Measurements from ENCODE around the gene SYTL3. TPM values are rescaled to one million over a fixed set of nuclear protein-coding genes. Genes with fewer than 3 reads are reported as not detected.
A peak's percentile ranks its signal among the peaks of the same experiment; 100 is the strongest.
"Not testable (repeated sequence)": the region's sequence is repeated elsewhere in the genome, so short reads cannot be mapped to it uniquely, and the experiment has no call there.

Gene SYTL3
- total RNA-seq, 1 experiment from 2014 or later = 7.7 TPM

DNA sequence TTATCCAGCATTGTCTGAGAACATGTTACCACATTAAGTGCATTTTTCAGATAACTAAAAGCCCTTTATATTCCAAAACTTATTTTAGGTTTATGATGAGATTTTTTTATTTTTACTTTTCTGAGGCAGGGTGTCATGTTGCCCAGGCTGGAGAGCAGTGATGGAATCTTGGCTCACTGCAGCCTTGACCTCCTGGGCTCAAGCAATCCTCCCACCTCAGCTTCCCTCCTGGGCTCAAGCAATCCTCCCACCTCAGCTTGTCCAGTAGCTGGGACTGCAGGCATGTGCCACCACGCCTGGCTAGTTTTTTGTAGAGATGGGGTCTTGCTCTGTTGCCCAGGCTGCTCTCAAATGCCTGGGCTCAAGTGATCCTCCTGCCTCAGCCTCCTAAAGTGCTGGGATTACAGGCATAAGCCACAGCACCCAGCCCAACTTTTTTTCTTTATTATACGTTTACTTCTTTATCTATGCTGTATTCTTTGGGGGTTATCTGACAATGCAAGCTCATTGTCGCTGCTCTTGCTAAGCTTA is 11.5 kb upstream of the SYTL3 start:
- DNase-seq (ENCODE audit: low read depth) = no peak

DNA sequence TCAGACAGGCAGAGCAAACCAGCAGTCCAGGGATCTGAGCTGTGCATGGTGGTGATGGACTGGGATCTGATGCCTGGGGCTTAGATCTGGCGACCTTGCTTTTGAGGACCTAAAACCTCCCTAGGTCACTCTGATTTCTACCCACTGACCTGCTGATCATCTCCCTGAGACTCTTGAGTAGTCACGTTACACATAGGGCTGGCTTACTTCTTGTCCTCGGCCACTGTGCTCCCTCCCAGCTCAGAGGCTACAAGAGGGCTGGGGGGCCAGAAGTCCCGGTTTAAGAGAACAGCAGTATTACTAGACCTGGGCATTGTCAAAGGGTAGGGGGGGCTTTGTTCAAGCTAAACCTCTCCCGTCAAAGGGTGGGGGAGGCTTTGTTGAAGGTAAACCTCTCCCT is 10.8 kb upstream of the SYTL3 start:
- DNase-seq (ENCODE audit: low read depth) = no peak

DNA sequence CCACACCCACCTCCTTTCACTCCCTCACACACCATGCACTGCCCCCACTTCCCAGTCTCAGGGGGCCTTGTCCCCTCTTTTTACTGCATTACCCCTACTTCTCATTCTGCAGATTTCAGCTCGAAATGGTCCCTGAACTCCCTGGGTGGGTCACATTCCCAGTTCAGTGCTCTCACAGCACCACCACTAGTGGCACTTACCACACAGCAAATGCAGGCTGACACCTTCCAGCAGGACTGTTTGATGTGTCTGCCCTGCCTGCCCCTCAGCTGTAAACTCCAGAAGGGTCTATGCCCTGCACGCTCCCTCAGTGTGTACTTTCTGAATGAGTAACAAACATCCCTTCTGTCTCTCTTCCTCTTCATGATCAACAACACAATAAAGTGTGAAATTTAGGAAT is 9.3 kb upstream of the SYTL3 start:
- DNase-seq (ENCODE audit: low read depth) = no peak

DNA sequence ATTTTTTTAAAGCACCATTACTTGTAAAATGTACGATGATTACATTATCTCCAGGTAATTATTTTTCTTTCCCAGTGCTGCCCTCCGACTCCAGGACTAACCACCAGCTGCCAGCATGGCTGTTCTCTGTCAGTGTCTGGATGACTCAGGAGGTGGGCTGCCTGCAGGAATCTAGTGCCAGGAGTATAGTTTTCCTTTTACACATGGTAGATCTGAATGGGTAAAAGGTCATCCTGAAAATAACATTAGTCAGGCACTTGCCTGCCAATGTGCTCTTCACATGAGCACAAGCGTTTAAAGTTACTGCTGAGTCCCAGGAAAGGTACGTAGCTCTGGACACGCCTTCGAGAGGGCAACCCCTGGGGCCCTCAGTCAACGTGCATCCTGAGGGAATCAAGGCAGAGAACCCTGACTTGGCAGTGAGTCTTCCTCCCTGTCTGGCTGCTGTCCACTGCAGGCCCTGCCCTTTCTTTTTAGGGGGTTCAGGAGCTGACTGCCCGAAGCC is 7.7 kb upstream of the SYTL3 start:
- DNase-seq (ENCODE audit: low read depth) = peak; percentile 99

DNA sequence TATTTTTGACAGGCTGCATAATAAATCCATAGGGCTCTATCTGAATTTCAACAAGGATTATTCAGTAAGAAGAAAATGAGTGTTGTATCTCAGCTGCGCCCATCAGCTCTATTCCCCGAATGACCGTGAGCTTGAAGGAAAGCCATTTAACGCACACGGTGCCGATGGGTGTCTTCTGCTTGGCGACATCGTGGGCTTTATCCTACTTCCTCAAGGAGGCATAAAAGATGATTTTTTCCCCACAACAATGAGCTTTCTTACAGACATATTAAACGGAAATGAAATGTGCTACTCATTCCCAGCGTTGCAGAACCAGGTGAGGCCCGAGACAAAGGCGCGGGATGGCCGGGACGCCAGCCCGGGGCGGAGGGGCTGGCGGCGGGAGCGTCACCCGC is 6.0 kb upstream of the SYTL3 start:
- peak; percentile 28 for DNase-seq (ENCODE audit: low read depth)

DNA sequence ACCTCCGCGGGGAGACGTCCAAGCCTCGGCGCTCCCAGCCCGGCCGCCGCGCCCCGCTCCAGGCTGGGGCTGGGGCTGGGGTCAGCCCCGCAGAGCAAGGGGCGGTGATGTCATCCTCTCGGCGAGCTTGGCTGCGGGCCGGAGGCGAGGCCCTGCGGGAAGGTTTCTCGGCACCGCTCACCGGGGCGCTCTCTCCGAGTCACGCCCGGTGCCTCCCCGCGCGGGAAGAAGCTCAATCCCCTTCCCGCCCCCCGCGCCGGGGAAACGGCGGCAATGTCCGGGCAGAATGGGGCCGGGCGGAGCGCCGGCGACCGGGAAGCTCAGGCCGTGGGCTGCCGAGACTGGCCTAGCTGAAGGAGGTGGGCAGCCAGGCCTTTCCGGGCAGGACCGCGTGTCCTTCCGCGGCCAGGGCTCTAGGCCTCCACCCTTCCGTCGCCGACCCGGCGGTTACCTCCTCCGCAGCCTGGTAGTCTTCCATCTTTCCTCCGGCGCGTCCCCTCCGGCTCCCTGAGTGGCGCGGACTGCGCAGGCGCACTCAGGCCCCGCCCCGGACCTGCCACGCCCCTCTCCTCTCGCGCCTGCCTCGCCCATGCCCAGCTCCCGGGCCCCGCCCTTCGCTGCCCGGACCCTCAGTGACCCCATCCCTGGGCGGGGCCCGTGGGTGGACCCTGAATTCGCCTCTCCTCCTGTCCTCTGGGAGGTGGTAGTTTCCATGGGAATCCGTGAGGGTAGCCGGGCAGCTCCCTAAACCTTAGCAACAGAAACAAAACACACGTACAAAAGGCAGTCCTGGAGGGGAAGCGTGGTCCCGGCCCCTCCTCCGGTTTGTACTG is 5.4 kb upstream of the SYTL3 start, which contains the start of gene DYNLT1:
Gene DYNLT1, minus strand, starts transcription at position 513 of the 833 bp plus-strand sequence. Its CDS starts 35 bp downstream, at position 478.
- DNase-seq (ENCODE audit: low read depth) = peak; percentile 98

DNA sequence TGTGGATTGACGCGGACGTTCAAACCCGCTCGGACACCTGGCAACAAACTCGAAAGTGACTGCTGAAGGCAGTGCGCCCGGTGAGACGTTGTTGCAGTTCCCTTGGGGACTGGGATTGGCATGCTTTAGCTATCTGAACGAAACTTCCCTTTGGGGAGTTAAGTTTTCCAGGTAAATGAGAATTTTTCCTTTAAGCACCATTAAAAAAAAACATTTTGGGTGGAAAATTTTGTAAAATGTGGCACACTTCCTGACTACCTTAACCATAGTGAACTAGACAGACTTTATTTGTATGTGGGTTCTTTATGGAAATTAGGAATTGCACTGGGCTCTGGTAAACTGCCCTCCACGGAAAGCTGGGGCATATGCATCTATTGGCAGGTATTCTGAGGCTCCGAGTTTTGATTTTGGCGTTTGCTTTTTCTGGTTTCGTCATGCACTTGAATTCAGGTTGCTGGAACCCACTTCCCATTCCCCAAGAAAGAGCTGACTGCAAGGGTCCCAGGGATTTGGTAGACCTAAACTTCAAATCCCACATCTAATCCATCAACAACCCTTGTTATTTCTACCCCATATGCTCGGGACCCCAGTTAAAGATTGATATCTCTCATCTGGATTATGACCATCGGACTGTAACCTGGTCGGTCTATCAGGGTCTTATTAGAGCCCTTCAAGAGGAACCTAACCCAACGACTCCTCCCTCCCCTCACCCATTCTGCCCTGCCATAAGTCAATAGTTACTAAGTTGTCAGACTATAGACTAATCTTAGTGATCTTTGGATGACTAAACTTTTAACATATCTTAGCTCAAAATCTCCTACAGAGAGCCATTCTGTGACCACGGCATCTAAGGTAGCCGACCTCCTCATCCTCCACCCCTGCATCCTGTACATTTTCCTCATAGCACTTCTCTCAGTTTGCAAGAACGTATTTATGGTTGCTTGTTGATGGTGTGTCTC is 4.5 kb upstream of the SYTL3 start:
- DNase-seq (ENCODE audit: low read depth) = peak; percentile 51

DNA sequence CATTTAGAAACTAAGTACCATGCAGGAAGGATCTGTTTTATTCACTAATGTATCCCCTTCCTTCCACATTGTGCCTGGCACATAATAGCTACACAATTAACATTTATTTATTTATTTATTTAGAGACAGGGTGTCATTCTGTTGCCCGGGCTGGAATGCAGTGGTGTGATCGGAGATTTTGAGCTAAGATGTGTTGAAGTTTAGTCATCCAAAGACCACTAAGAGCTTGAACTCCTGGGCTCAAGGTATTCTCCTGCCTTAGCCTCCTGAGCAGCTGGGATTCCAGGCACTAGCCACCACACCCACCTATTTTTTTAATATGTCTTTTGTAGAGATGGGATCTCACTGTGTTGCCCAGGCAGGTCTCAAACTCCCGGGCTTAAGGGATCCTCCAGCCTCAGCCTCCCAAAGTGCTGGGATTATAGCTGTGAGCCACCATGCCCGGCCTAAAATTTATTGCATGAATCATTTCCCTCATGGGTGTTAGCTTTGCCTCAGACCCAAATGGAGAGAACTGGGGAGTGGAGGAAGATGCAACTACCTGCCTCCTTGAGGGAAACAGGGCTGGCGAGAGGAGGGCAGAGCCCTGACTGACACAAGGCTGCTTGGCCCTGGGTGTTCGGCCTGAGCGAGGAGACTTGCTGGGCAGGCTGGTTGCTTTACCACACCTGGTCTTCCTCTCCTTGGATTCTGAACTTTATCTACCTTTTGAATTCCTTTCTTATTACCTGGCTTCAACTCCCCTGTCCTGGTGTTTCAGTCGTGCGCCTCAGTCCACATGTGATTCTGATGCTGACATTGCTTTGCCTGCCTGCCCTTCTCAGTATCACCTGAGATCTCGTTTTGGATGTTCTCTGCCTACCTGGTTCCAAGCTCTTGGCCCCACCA is 3.6 kb upstream of the SYTL3 start:
- DNase-seq (ENCODE audit: low read depth) = peak; percentile 64

DNA sequence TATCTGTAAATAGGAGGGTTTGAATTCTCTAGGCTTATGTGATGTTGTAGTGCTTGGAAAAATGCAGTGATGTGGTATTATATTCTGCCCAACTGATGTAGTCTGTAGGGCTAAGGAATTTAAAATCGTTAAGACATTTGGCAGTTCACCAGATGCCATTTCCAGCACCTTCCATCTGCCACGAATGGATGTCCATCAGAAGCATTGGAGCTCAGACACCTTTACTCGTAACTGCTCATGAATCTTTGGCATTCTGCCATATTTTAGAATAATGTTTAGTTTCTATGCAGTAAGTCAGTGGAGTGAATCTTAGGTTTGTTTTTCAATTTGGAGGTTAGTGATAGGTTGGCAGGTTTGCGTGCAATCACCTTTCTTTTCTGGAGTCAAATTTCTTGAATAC is 2.4 kb upstream of the SYTL3 start:
- DNase-seq (ENCODE audit: low read depth) = peak; percentile 47

DNA sequence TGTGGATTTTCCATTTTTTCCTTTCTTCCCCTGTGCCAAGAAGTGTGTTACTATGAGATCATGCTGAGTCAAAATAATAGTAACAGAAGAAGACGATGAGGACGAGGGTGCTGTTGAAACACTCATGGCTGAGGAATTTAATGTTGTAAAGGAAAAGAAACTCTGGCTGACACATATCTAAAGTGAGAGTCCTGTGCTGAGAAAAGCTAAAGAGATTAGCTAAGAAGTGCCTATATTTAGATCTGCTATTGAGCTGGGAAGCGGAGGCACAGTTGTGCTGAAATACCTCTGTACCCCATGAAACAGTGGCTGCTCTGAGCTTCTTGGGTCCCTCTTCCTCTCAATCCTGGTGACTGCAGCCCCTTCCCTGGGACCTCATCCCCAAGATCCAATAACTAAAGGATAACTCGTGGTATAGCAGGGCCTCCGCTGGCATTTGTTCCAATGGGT is 1.1 kb upstream of the SYTL3 start:
- peak; percentile 92 for DNase-seq (ENCODE audit: low read depth)

DNA sequence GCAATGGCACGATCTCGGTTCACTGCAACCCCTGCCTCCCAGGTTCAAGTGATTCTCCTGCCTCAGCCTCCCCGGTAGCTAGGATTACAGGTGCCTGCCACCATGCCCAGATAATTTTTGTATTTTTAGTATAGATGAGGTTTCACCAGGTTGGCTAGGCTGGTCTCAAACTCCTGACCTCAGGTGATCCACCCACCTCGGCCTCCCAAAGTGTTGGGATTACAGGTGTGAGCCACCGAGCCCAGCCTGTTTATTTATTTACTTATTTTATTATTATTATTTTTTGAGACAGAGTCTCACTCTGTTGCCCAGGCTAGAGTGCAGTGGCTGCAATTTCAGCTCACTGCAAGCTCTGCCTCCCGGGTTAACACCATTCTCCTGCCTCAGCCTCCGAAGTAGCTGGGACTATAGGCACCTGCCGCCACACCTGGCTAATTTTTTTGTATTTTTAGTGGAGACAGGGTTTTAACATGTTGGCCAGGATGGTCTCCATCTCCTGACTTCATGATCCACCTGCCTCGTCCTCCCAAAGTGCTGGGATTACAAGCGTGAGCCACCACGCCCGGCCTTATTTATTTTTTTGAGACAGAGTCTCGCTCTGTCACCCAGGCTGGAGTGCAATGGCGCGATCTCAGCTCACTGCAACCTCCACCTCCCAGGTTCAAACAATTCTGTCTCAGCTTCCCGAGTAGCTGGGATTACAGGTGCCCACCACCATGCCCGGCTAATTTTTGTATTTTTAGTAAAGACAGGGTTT is 2.3 kb downstream of the SYTL3 start:
- DNase-seq (ENCODE audit: low read depth) = not testable (repeated sequence)

DNA sequence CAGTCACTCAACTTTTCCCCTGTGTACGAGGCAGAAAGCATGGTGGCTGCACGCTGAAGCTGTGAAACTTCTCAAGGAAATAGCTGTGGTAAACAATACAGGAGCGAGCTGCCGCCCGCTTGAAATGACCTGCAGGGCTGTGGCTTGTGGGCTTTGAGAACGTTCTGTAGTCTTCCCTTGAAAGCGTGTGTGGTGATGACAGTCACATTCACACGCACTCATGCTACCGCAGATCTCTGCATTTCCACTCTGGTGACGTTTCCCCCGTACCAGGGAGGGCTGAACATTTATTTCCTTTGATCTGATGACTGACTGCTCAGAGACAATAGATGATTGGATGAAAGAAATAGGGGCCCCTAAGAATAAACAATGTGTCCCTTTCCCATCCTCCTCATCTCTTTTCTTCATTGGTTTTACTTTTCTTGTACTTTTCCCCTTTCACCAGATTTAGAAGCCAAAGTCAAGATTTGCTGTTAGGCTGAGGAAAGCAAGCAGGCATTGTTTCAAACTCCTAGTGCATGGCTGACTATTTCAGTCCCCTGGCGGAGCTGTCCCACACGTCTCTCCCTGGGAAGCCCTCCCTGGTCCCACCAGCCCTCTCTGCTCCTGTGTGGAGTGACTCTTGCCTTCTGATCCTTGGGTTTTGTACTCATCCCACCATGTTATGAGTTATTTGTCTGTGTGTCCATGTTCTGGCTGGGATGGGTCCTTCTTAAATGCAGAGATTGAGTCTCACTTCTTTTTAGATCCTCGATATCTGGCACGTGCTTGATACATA is 3.9 kb downstream of the SYTL3 start:
- DNase-seq (ENCODE audit: low read depth) = no peak

DNA sequence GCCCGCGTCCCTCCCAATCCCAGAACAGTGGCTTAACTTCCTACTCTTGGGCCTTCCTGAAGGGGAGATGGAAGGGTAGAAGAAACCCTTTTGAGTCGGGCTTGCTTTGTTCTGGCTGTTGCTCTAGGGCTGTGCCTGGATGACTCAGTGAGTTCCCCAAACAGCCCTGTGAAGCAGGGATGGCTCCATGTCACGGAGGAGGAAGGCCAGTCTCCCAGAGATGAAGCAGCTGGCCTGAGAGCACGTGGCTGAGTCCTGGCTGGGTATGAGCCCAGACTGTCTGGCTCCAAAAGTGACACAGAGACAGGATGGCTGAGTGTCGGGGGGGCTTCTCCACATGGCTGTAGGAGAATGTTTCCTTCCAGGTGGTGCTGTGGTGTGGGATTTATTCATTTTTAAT is 4.6 kb downstream of the SYTL3 start:
- peak; percentile 96 for DNase-seq (ENCODE audit: low read depth)

DNA sequence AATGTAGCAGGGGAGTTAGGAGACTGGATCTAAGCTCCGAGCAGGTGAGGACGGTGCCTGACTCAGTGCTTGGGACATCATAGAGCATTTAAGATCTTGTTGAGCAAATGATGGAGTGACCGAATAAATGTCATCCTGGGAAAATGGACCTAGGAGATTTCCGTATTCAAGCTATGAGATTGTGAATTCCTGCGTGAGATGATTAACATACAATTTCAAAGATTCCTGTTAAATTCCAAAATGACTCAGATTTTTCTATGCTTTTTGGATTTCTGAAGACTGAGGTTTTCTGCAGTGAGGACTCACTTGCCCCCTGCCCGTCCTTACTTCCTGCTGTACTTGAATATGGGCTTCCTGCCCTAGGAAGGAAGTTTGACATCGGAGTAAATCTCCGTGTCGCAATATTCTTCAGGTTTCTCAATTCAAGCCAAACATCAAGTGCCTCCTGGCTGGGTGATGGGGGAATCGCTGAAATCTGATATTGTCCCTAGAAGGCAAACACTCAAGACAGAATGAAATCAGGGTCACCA is 5.2 kb downstream of the SYTL3 start:
- DNase-seq (ENCODE audit: low read depth) = peak; percentile 89

DNA sequence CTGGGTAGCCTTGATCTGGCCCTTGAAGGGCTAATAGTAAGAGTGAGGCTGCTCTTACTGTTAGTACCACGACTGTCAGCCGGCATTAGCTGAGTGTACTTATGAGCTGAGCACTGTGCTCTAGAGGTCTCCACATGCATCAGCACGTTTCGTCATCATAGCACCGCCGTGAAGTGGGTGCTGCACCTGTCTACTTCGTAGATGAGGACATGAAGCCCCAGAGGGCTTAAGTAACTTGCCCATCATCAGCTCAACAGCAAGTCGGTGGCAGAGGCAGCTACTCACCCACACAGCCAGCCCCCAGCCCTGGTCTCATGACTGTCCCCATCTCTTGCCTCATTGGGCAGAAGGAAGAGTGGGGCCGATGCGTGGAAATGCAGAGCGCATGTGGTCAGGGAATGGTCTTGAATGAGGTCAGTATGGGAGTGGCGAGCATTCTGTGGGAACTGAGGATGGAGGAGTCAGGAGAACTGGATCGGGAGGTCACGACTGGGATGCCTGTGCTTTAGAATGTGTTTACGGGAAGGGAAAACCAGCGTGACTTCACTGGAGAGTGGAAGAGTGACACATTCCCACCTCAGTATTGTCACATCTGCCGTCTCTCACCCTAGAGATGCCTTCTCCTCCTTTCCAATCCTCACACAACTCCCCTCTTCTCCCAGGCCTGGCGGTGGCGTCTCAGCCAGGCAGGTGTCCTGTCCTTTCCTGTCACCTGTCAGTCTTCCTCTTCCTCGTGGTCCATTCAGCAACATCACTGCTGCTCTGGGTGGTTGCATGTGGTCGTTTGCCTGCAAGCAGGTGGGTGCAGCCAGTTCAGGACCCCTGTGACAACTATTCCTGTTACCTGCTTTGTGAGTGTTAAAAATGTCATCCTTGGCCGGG is 6.0 kb downstream of the SYTL3 start:
- peak; percentile 47 for DNase-seq (ENCODE audit: low read depth)

DNA sequence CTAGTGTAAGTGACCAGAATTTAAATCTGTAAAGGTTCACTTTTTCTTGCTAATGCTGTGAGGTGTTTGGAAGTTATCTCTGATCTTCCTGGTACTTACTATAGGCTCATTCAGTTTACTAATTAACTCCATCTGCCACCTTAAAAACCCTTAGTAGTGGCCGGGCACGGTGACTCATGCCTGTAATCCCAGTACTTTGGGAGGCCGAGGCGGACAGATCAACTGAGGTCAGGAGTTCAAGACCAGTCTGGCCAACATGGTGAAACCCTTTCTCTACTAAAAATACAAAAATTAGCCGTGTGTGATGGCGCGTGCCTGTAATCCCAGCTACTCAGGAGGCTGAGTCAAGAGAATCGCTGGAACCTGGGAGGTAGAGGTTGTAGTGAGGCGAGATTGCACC is 7.1 kb downstream of the SYTL3 start:
- peak; percentile 84 for DNase-seq (ENCODE audit: low read depth)

DNA sequence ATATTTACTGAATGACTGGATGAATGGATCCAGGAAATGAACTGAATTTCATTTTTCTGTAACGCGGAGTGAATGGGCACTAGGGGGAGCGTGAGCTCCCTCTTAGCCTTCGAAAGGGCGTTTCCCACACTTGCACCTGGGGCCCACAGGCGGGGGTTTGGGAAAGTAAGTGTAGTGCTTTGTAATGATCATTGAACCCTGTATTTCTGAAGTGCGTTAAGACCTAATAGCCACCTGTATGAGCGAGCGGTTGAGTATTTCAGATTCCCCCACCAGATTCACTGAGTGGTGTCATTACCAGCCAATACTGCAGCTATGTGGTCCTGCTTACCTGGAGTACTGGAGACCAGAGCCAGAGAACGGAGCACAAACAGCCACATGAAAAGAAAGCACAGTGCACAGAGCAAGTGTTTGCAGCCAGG is 10.5 kb downstream of the SYTL3 start:
- DNase-seq (ENCODE audit: low read depth) = peak; percentile 22

DNA sequence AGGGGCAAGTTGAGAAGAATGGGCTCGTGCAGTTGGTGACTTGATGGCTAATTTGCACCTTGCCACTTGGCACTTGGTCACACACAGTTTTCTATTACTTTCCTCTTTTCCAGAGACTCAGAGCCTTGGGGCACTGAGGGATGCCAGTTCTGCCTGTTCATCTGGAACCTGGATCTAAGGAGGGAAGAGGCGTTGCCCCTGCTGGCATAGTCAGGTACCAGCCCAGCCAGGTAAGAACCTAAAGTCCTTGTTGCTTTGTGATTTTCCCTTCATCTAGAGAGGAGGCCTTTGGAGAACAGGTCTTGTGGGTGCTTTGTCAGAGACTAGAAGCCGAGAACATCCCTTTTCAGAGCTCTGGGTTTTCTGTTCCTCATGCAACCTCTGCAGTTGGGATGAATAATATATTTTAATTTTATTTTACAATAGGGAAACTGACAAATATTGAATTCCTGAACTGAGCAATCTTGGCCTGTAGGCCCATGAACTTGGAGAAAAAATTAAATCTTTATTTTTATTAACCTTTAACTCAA is 11.4 kb downstream of the SYTL3 start:
- no peak for DNase-seq (ENCODE audit: low read depth)

Data from M059J (cell line).